Loucy (cell line): ENCODE results near the gene CRELD2.

Source experiments
- EZH2phosphoT487 ChIP-seq: fragments of 200-600 bp; IDR thresholded peaks from 2 replicates; pipeline ENCODE4 v1.6.1; 2018; ENCODE audit warnings: antibody characterized with exemption, mild to moderate bottlenecking, moderate library complexity, borderline replicate concordance
- TF ChIP-seq, protein P1 (sequence below): fragments of 200-600 bp; sonication (generic); conservative IDR thresholded peaks from 2 replicates; pipeline ENCODE4 v1.5.1; 2014; ENCODE audit warnings: mild to moderate bottlenecking, antibody characterized with exemption, low read length

- TF ChIP-seq, protein P1, sequence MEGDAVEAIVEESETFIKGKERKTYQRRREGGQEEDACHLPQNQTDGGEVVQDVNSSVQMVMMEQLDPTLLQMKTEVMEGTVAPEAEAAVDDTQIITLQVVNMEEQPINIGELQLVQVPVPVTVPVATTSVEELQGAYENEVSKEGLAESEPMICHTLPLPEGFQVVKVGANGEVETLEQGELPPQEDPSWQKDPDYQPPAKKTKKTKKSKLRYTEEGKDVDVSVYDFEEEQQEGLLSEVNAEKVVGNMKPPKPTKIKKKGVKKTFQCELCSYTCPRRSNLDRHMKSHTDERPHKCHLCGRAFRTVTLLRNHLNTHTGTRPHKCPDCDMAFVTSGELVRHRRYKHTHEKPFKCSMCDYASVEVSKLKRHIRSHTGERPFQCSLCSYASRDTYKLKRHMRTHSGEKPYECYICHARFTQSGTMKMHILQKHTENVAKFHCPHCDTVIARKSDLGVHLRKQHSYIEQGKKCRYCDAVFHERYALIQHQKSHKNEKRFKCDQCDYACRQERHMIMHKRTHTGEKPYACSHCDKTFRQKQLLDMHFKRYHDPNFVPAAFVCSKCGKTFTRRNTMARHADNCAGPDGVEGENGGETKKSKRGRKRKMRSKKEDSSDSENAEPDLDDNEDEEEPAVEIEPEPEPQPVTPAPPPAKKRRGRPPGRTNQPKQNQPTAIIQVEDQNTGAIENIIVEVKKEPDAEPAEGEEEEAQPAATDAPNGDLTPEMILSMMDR: no peak
- TF ChIP-seq EZH2phosphoT487: no peak
These were observed 24.4 kb downstream of the CRELD2 start for GRCh38 chr22:49942565-49943404.
